Keratinocyte (primary cell): ENCODE measurements around the gene CISTR. TPM values are rescaled to one million over a fixed set of nuclear protein-coding genes. Genes with fewer than 3 reads are reported as not detected.

ENCODE experiments used
- DNase-seq: peaks from one replicate; pipeline ENCODE4 v3.0.0-alpha.2; 2011; ENCODE audit warnings: low read depth, missing footprints, low spot score
- FAIRE-seq: peaks from 2 replicates; lab custom pipeline; 2011; peaks lifted over from hg19 to GRCh38; lab: Jason Lieb, UNC
- H2AFZ ChIP-seq: 2 replicates; pipeline ENCODE4 v1.6.0; 2012; ENCODE audit warnings: low read length, control low read depth, inconsistent platforms; ENCODE audit not compliant: control insufficient read depth
- H3K27ac ChIP-seq: 2 replicates; pipeline ENCODE4 v1.5.1; 2011; ENCODE audit warnings: low read length; ENCODE audit not compliant: control insufficient read depth, insufficient read depth
- H3K27me3 ChIP-seq: 3 replicates; pipeline ENCODE4 v1.6.0; 2011; ENCODE audit warnings: low read length; ENCODE audit not compliant: control insufficient read depth, insufficient read depth; ENCODE audit errors: extremely low read depth
- H3K36me3 ChIP-seq, 2 experiments: 2 replicates in 1 of 2; 3 replicates in 1 of 2; pipeline ENCODE4 v1.5.1; 2011; ENCODE audit warnings: low read length in 2 of 2, mild to moderate bottlenecking in 1 of 2; ENCODE audit not compliant: control insufficient read depth in 2 of 2, insufficient read depth in 2 of 2; ENCODE audit errors: extremely low read depth in 1 of 2
- H3K4me1 ChIP-seq: 3 replicates; pipeline ENCODE4 v1.5.1; 2011; ENCODE audit warnings: low read length; ENCODE audit not compliant: control insufficient read depth, insufficient read depth; ENCODE audit errors: extremely low read depth
- H3K4me2 ChIP-seq: 3 replicates; pipeline ENCODE4 v1.6.0; 2011; ENCODE audit warnings: low read depth, low read length; ENCODE audit not compliant: control insufficient read depth, insufficient read depth; ENCODE audit errors: extremely low read depth
- H3K4me3 ChIP-seq, 3 experiments: fragments of 200-600 bp in 1 of 3; sonication (generic) in 1 of 3; 2 replicates in 2 of 3; 3 replicates in 1 of 3; pipeline ENCODE4 v1.5.1; 2011 to 2016; ENCODE audit warnings: low read length in 3 of 3, mild to moderate bottlenecking in 3 of 3, control low read depth in 2 of 3, inconsistent platforms in 1 of 3, low read depth in 1 of 3, mixed read lengths in 1 of 3, mixed run types in 1 of 3, moderate library complexity in 1 of 3; ENCODE audit not compliant: control insufficient read depth in 2 of 3, insufficient read depth in 2 of 3; ENCODE audit errors: extremely low read depth in 1 of 3
- H3K79me2 ChIP-seq: 2 replicates; pipeline ENCODE4 v1.6.0; 2012; ENCODE audit warnings: low read length; ENCODE audit not compliant: control insufficient read depth, insufficient read depth
- H3K9ac ChIP-seq: 3 replicates; pipeline ENCODE4 v1.6.0; 2011; ENCODE audit warnings: low read length; ENCODE audit not compliant: control insufficient read depth, insufficient read depth; ENCODE audit errors: extremely low read depth
- H3K9me1 ChIP-seq: 3 replicates; pipeline ENCODE4 v1.6.0; 2011; ENCODE audit warnings: low read length; ENCODE audit not compliant: control insufficient read depth, insufficient read depth; ENCODE audit errors: extremely low read depth
- H3K9me3 ChIP-seq: 2 replicates; pipeline ENCODE4 v1.5.1; 2012; ENCODE audit warnings: low read depth, low read length; ENCODE audit not compliant: control insufficient read depth
- H4K20me1 ChIP-seq: 3 replicates; pipeline ENCODE4 v1.6.0; 2011; ENCODE audit warnings: low read length; ENCODE audit not compliant: control insufficient read depth, insufficient read depth; ENCODE audit errors: extremely low read depth
- CTCF ChIP-seq, 3 experiments: IDR thresholded peaks in 1 of 3; conservative IDR thresholded peaks in 1 of 3; optimal IDR thresholded peaks in 1 of 3; 2 replicates in 2 of 3; 3 replicates in 1 of 3; pipeline versions ENCODE3 to v1.5.1; 2011; ENCODE audit warnings: low read length in 3 of 3, mild to moderate bottlenecking in 3 of 3, moderate library complexity in 2 of 3, control low read depth in 1 of 3, inconsistent platforms in 1 of 3; ENCODE audit not compliant: insufficient read depth in 2 of 3; ENCODE audit errors: extremely low read depth in 1 of 3
- EZH2 ChIP-seq: IDR thresholded peaks from one replicate; pipeline ENCODE4 v1.6.1; 2012; ENCODE audit warnings: inconsistent platforms, mild to moderate bottlenecking, low read length, moderate library complexity
- dilution Hi-C: fragments of 300-500 bp; cut with MboI; formaldehyde crosslinking; loops from one replicate; pipeline ENCODE4 v1.7.0; 2020; ENCODE audit warnings: low sequenced_read_pairs; ENCODE audit not compliant: extremely low pct_ligation_motif_present
- polyA plus RNA-seq, 5 experiments: library from polyadenylated mRNA; depleted of rRNA in 3 of 5; stranded (reverse) in 3 of 5; stranded (forward) in 1 of 5; unstranded in 1 of 5; fragments of >200 nt; gene quantifications; 1 replicate in 1 of 5; 2 replicates in 3 of 5; 3 replicates in 1 of 5; pipeline versions ENCODE4 v1.2.1 to v1.2.3, GENCODE V29; 2011 to 2012; ENCODE audit warnings: missing spikeins in 2 of 5, low read depth in 1 of 5, low replicate concordance in 1 of 5

The CISTR gene
- polyA plus RNA-seq, 1 donor (not counting 4 experiments of a cell fraction or from before 2014, with no cell fraction given), result not detected

- no peaks in the 10 kb centered on the region for H3K9me1 ChIP-seq
- H3K9me3 ChIP-seq, result no peaks in the 10 kb centered on the region
- no peaks in the 10 kb centered on the region for H4K20me1 ChIP-seq
- no peak overlapping the region for H2AFZ ChIP-seq
- FAIRE-seq (no peak), DNase-seq (no peak)
- H3K36me3 ChIP-seq, result no peaks in the 10 kb centered on the region
- no peak overlapping the region for H3K27ac ChIP-seq
- dilution Hi-C loops, result no loop called here
- H3K4me2 ChIP-seq, result no peak overlapping the region
- TF ChIP-seq CTCF (optimal IDR thresholded peaks at IDR 0.05 in 1 of 3, IDR thresholded peaks at IDR 0.05 in 1 of 3, conservative IDR thresholded peaks at IDR 0.05 in 1 of 3; ENCODE audit: extremely low read depth in 1 of 3, insufficient read depth in 2 of 3, low read length in 3 of 3), result no peak
- TF ChIP-seq EZH2, result no peak
- H3K27me3 ChIP-seq, result no peaks in the 10 kb centered on the region
- no peaks in the 10 kb centered on the region for H3K79me2 ChIP-seq
- H3K9ac ChIP-seq, result no peak overlapping the region
- H3K4me3 ChIP-seq, result no peak overlapping the region
- H3K4me1 ChIP-seq, result peaks cover 8% of the 10 kb centered on the region
Observed at GRCh38 chr12:53788892-53789291, 37.1 kb upstream of the CISTR start.

GRCh38 chr12:53786411-53786810 is 34.6 kb upstream of the CISTR start:
- H4K20me1 ChIP-seq, result no peaks in the 10 kb centered on the region
- no peak overlapping the region for H2AFZ ChIP-seq
- H3K36me3 ChIP-seq, result no peaks in the 10 kb centered on the region
- H3K9me3 ChIP-seq, result no peaks in the 10 kb centered on the region
- H3K4me1 ChIP-seq, result peaks cover 14% of the 10 kb centered on the region
- H3K27ac ChIP-seq, result no peak overlapping the region
- no peak for DNase-seq
- FAIRE-seq, result no peak
- TF ChIP-seq CTCF (optimal IDR thresholded peaks at IDR 0.05 in 1 of 3, IDR thresholded peaks at IDR 0.05 in 1 of 3, conservative IDR thresholded peaks at IDR 0.05 in 1 of 3; ENCODE audit: extremely low read depth in 1 of 3, insufficient read depth in 2 of 3, low read length in 3 of 3) (no peak), EZH2 (no peak)
- no peak overlapping the region for H3K4me2 ChIP-seq
- H3K79me2 ChIP-seq, result no peaks in the 10 kb centered on the region
- no peak overlapping the region for H3K9ac ChIP-seq
- no peaks in the 10 kb centered on the region for H3K27me3 ChIP-seq
- no peaks in the 10 kb centered on the region for H3K9me1 ChIP-seq
- dilution Hi-C loops, result no loop called here
- no peak overlapping the region for H3K4me3 ChIP-seq
